Fibroblast of mammary gland (primary cell): ENCODE results near the gene BEAN1.

Experiments
- DNase-seq: peaks from one replicate; pipeline ENCODE4 v3.0.0-alpha.2; 2010; ENCODE audit warnings: low read depth
- H3K4me3 ChIP-seq: 2 replicates; pipeline ENCODE4 v1.5.1; 2011; ENCODE audit warnings: low read depth, mild to moderate bottlenecking, low read length, moderate library complexity; ENCODE audit not compliant: control insufficient read depth
- TF ChIP-seq, protein P1 (sequence below): conservative IDR thresholded peaks from 2 replicates; pipeline ENCODE4 v1.5.1; 2011; ENCODE audit warnings: low read depth, low read length, inconsistent platforms; ENCODE audit not compliant: control insufficient read depth, insufficient read depth

Gene BEAN1

DNA sequence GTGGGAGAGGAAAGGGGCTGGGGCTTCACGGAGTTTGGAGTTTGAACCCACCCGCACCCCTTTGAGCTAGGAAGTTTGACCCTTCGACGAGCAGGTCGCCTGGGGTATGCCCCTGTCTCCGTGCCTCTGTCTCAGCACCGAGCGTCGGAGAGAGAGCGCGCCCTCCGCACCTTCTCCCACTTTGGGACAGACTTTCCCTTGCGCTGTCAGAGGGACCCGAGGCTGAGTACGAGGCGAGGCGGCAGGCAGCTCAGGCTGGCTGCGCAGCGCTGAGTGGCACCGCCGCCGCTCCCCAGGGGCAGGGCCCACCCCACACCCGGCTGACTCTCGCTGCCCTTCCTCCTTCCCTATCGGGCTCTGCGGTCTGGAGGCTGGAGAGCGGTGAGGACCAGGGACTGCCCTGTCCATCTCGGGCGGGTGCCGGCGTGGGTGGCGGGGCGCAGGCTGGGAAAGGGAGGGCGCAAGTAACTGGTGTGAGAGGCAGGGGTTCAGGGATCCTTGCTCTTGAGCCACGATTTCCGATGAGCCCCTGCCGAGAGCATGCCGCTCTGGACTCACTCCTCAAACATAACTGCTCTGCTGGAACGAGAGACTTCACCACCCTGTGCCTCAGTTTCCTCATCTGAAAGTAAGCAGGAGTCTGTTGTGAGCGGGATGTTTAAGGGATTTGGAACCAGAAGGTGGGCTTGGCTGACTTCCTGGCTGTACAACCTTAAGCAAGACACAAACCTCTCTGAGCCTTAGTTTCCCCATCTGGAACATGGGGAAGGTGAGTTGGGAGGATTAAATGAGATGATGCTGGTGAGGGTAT, 981 bp downstream of the BEAN1 start:
- H3K4me3 ChIP-seq, result peak overlapping the region; percentile 34
- TF ChIP-seq, protein P1, sequence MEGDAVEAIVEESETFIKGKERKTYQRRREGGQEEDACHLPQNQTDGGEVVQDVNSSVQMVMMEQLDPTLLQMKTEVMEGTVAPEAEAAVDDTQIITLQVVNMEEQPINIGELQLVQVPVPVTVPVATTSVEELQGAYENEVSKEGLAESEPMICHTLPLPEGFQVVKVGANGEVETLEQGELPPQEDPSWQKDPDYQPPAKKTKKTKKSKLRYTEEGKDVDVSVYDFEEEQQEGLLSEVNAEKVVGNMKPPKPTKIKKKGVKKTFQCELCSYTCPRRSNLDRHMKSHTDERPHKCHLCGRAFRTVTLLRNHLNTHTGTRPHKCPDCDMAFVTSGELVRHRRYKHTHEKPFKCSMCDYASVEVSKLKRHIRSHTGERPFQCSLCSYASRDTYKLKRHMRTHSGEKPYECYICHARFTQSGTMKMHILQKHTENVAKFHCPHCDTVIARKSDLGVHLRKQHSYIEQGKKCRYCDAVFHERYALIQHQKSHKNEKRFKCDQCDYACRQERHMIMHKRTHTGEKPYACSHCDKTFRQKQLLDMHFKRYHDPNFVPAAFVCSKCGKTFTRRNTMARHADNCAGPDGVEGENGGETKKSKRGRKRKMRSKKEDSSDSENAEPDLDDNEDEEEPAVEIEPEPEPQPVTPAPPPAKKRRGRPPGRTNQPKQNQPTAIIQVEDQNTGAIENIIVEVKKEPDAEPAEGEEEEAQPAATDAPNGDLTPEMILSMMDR, result no peak
- no peak for DNase-seq

DNA sequence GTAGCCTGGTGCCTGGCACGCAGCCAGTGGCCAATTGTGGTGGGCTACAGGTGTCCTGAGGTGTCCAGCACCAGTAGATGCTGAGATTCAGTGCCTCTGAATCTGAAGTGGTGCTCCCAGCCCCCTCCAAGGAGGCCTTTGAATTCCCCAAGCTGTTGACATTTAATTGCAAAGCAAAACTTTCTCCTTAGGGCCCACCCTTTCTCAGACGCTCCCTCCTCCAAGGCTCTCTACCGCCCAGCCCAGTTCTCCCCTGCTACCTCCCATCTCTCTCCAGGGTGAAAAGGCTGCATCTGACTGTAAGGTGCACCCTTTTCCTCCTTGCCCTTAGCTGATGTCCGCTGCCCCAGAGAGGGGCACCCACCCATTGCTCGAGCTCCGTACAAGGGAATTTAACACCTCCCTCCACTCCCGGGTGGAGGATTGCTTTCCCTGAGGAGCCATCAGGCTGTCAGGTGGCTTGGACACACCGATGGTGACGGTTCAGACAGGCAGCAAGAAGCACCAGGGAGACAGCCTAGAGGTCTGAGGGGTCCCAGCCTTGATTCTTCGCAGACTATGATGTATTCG, 1.7 kb downstream of the BEAN1 start:
- TF ChIP-seq, protein P1, result no peak
- no peak for DNase-seq
- no peak overlapping the region for H3K4me3 ChIP-seq

DNA sequence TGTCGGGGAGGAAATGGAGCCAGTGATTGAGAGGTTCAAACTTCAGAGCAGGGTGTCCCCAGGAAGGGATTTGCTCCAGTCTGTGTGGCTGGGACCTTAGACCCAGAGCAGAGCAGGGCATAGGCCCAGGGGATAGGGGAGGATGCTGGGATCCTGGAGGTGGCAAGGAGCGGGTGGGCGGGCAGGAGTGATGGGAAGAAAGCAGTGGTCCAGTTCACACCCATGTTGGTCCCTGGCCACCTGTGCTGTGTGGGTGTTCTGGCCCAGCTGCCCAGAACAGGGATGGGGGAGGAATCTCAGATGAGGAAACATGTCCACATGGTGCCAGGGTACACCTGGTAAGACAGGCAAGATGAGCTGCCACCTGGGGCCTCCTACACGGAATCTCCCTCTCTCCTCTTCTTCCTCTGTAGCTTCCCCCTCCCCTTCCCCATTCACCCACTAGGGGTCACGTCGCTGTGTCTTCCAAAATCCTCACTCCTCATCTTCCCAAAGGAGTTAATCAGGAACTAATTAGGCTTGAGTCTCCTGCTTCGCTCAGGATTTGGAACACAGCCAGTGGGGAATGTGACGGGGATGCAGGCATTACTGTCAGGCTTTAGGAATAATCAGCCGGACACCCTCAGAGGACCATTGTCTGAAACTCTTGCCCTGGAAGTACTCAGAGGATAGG, 2.3 kb downstream of the BEAN1 start:
- TF ChIP-seq, protein P1, result no peak
- H3K4me3 ChIP-seq, result no peak overlapping the region
- DNase-seq, result no peak

DNA sequence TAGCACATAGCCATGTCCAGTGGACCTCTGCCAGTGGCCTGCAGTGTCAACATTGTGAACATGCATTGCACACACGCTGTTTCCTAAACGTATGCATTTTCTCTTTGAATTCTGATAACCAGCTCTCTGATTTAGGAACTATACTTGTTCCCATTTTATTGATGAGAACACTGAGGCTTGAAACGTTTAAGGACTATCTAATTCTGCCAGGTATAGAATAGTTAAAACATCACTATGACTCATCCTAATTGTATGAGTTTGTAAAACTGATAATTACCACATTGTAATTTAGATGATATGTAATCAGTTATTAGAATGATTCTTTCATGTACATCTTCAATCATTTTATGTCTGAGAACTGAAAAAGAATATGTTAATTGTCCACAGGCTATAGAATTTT, 3.1 kb downstream of the BEAN1 start:
- DNase-seq, result no peak
- TF ChIP-seq, protein P1, result no peak
- no peak overlapping the region for H3K4me3 ChIP-seq

DNA sequence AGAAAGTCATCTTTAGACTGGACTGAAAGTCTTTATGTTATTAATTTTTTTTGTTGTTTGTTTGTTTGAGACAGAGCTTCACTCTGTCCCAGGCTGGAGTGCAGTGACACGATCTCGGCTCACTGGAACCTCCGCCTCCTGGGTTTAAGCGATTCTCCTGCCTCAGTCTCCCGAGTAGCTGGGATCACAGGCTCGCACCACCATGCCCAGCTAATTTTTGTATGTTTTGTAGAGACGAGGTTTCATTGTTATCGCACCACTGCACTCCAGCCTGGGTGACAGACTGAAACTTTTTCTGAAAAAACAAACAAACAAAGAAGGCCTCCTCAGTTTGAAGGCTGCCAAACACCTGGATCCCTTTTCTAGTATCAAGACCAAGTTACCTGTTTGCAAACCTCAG, 4.7 kb downstream of the BEAN1 start:
- DNase-seq, result no peak
- TF ChIP-seq, protein P1, result no peak
- no peak overlapping the region for H3K4me3 ChIP-seq

DNA sequence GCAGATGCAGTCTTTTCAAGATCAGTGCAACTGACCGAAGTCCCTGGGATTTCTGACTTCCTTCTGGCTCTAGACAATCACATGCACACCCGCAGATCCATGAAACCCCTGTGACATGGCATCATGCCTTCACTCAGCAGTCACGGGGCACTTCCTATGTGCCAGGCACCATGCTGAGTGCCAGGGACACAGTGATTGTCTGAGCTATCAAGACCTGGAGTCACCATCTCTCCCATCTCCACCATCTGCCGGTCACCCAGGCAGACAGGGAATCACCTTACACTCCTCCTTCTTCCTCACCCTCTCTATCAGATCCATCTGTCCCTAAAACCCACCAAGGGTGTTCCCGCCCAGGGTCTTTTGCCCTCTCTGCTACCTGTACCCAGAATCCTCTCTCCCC, 5.3 kb downstream of the BEAN1 start:
- H3K4me3 ChIP-seq, result no peak overlapping the region
- no peak for DNase-seq
- TF ChIP-seq, protein P1, result no peak
